Prostate gland (tissue), 2 donors: ENCODE measurements around the gene B4GALT1.

Experiments used
- POLR2AphosphoS5 ChIP-seq: sonication (generic); formaldehyde crosslinking; IDR thresholded peaks from one replicate; pipeline ENCODE4 v1.6.1; 2017; ENCODE audit warnings: antibody characterized with exemption
- TF ChIP-seq, protein P1 (sequence below), 4 experiments: fragments of 200-600 bp in 2 of 4; fragments of 450-650 bp in 2 of 4; sonication (generic) in 2 of 4; IDR thresholded peaks; 1 replicate in 3 of 4; 2 replicates in 1 of 4; pipeline ENCODE4 v1.5.1; 2016 to 2019; ENCODE audit warnings: antibody characterized with exemption in 4 of 4, mild to moderate bottlenecking in 2 of 4, moderate library complexity in 2 of 4

DNA sequence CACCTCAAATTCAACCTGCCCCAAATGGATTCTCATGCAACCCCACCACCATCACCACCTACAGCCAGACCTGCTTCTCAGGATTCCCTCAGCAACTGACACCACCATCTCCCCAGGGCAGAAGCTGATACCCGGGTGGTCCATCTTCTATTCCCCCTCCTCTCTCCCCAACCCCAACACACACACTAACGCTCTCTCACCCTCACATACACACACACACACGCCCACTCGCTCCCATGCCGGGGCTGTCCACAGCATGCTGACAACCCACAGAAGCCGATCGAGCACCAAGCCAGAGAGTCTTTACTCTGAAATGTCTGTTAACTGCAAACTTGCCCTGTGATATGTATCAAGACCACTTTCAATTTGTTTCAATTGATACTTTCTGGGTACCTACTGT, 28.4 kb downstream of the B4GALT1 start:
- TF ChIP-seq POLR2AphosphoS5, result no peak
- TF ChIP-seq, protein P1, sequence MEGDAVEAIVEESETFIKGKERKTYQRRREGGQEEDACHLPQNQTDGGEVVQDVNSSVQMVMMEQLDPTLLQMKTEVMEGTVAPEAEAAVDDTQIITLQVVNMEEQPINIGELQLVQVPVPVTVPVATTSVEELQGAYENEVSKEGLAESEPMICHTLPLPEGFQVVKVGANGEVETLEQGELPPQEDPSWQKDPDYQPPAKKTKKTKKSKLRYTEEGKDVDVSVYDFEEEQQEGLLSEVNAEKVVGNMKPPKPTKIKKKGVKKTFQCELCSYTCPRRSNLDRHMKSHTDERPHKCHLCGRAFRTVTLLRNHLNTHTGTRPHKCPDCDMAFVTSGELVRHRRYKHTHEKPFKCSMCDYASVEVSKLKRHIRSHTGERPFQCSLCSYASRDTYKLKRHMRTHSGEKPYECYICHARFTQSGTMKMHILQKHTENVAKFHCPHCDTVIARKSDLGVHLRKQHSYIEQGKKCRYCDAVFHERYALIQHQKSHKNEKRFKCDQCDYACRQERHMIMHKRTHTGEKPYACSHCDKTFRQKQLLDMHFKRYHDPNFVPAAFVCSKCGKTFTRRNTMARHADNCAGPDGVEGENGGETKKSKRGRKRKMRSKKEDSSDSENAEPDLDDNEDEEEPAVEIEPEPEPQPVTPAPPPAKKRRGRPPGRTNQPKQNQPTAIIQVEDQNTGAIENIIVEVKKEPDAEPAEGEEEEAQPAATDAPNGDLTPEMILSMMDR (IDR thresholded peaks at IDR 0.05), result no peak
